MM.1S (cell line): ENCODE measurements around the gene EDARADD.
"Not testable (repeated sequence)": the region's sequence is repeated elsewhere in the genome, so short reads cannot be mapped to it uniquely, and the experiment has no call there.

Source experiments
- DNase-seq: peaks from one replicate; pipeline ENCODE4 v3.0.0-alpha.2; 2015
- H2AFZ ChIP-seq: fragments of 300-600 bp; sonication (generic); 2 replicates; pipeline ENCODE4 v1.6.0; 2016; ENCODE audit warnings: antibody characterized with exemption, low read length
- H3F3A ChIP-seq: fragments of 300-600 bp; sonication (generic); 2 replicates; pipeline ENCODE4 v1.6.1; 2016; ENCODE audit warnings: mild to moderate bottlenecking, antibody characterized with exemption, low read length, moderate library complexity, mixed read lengths; ENCODE audit not compliant: insufficient read depth
- H3K27ac ChIP-seq: fragments of 300-600 bp; sonication (generic); 2 replicates; pipeline ENCODE4 v1.5.1; 2016; ENCODE audit warnings: mild to moderate bottlenecking, low read length
- H3K27me3 ChIP-seq: fragments of 300-600 bp; sonication (generic); replicated peaks from 2 replicates; pipeline ENCODE4 v1.6.0; 2016; ENCODE audit warnings: low read length; ENCODE audit not compliant: insufficient read depth
- H3K36me3 ChIP-seq: fragments of 300-600 bp; sonication (generic); replicated peaks from 2 replicates; pipeline ENCODE4 v1.6.1; 2016; ENCODE audit warnings: mild to moderate bottlenecking, low read length, mixed read lengths; ENCODE audit not compliant: insufficient read depth
- H3K4me1 ChIP-seq: fragments of 300-600 bp; sonication (generic); 2 replicates; pipeline ENCODE4 v1.6.1; 2016; ENCODE audit warnings: low read length, mixed read lengths
- H3K4me2 ChIP-seq: fragments of 300-600 bp; sonication (generic); 2 replicates; pipeline ENCODE4 v1.6.0; 2016; ENCODE audit warnings: low read depth, low read length
- H3K4me3 ChIP-seq: fragments of 300-600 bp; sonication (generic); 2 replicates; pipeline ENCODE4 v1.5.1; 2016; ENCODE audit warnings: low read length, mixed read lengths
- H3K79me2 ChIP-seq: fragments of 300-600 bp; sonication (generic); 2 replicates; pipeline ENCODE4 v1.6.1; 2016; ENCODE audit warnings: mixed run types, low read length, mixed read lengths
- H3K9ac ChIP-seq: fragments of 300-600 bp; sonication (generic); 2 replicates; pipeline ENCODE4 v1.6.1; 2016; ENCODE audit warnings: low read length, mixed read lengths
- H3K9me2 ChIP-seq: fragments of 300-600 bp; sonication (generic); replicated peaks from 2 replicates; pipeline ENCODE4 v1.6.1; 2016; ENCODE audit warnings: mild to moderate bottlenecking, low read length, mixed read lengths; ENCODE audit not compliant: insufficient read depth
- H3K9me3 ChIP-seq: fragments of 300-600 bp; sonication (generic); replicated peaks from 2 replicates; pipeline ENCODE4 v1.6.1; 2016; ENCODE audit warnings: mild to moderate bottlenecking, low read length, mixed read lengths; ENCODE audit not compliant: insufficient read depth
- H4K20me1 ChIP-seq: fragments of 300-600 bp; sonication (generic); 2 replicates; pipeline ENCODE4 v1.6.1; 2016; ENCODE audit warnings: mild to moderate bottlenecking, low read length, moderate library complexity, mixed read lengths; ENCODE audit not compliant: insufficient read depth
- CTCF ChIP-seq: fragments of 300-600 bp; sonication (generic); IDR thresholded peaks from 2 replicates; pipeline ENCODE4 v1.5.1; 2016; ENCODE audit warnings: antibody characterized with exemption, low read length, mixed read lengths
- EZH2 ChIP-seq: fragments of 300-600 bp; sonication (generic); optimal IDR thresholded peaks from 2 replicates; pipeline ENCODE3; 2017; ENCODE audit warnings: low read depth, mild to moderate bottlenecking, antibody characterized with exemption, low read length, mixed read lengths
- EZH2phosphoT487 ChIP-seq: fragments of 300-600 bp; sonication (generic); IDR thresholded peaks from 2 replicates; pipeline ENCODE4 v1.6.1; 2018; ENCODE audit warnings: antibody characterized with exemption, low read length

The EDARADD gene

GRCh38 chr1:236457775-236458174, 63.7 kb downstream of the EDARADD start:
- Histone ChIP-seq H3K4me2 (no peak overlapping the region), H3K36me3 (no peaks in the 10 kb centered on the region), H3K9me2 (no peaks in the 10 kb centered on the region), H2AFZ (no peak overlapping the region), H4K20me1 (no peaks in the 10 kb centered on the region), H3K4me1 (no peaks in the 10 kb centered on the region), H3K27me3 (0 out of 2 replicates have a peak, but pooled peaks cover 8% of the 10 kb centered on the region), H3K79me2 (no peaks in the 10 kb centered on the region), H3K27ac (no peak overlapping the region), H3K9me3 (no peaks in the 10 kb centered on the region), H3K4me3 (no peak overlapping the region), H3F3A (no peaks in the 10 kb centered on the region), H3K9ac (no peak overlapping the region)
- no peak for DNase-seq
- TF ChIP-seq EZH2 (no peak), EZH2phosphoT487 (no peak), CTCF (no peak)

- no peak overlapping the region for H3K27ac ChIP-seq
- no peaks in the 10 kb centered on the region for H3K9me3 ChIP-seq
- TF ChIP-seq EZH2 = no peak
- TF ChIP-seq CTCF = no peak
- no peak for TF ChIP-seq EZH2phosphoT487
- no peaks in the 10 kb centered on the region for H4K20me1 ChIP-seq
- no peak overlapping the region for H3K4me3 ChIP-seq
- no peaks in the 10 kb centered on the region for H3K4me1 ChIP-seq
- H3K9ac ChIP-seq = no peak overlapping the region
- 0 out of 2 replicates have a peak, but pooled peaks cover 9% of the 10 kb centered on the region for H3K27me3 ChIP-seq
- H3K4me2 ChIP-seq = no peak overlapping the region
- no peaks in the 10 kb centered on the region for H3F3A ChIP-seq
- no peak overlapping the region for H2AFZ ChIP-seq
- DNase-seq = no peak
- no peaks in the 10 kb centered on the region for H3K36me3 ChIP-seq
- H3K79me2 ChIP-seq = no peaks in the 10 kb centered on the region
- H3K9me2 ChIP-seq = no peaks in the 10 kb centered on the region
Measured at GRCh38 chr1:236458996-236459395, 64.9 kb downstream of the EDARADD start.

DNA sequence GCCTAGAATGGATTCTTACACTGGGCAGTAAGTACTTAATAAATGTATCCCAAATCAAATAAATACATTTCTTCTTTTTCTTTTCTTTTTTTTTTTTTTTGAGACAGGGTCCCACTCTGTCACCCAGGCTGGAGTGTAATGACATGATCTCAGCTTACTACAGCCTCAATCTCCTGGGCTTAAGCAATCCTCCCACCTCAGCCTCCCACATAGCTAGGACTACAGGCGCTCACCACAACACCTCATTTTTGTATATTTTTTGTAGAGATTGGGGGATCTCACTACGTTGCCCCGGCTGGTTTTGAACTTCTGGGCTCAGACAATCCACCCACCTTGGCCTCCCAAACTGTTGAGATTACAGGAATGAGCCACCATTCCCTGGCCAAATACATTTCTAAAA, 66.0 kb downstream of the EDARADD start:
- no peak overlapping the region for H2AFZ ChIP-seq
- 0 out of 2 replicates have a peak, but pooled peaks cover under 1% of the 10 kb centered on the region for H3K4me1 ChIP-seq
- no peak for TF ChIP-seq EZH2phosphoT487
- no peak for TF ChIP-seq CTCF
- no peak for TF ChIP-seq EZH2
- no peak overlapping the region for H3K4me3 ChIP-seq
- H3K36me3 ChIP-seq = no peaks in the 10 kb centered on the region
- DNase-seq = no peak
- H3K9me3 ChIP-seq = no peaks in the 10 kb centered on the region
- H3F3A ChIP-seq = no peaks in the 10 kb centered on the region
- no peak overlapping the region for H3K9ac ChIP-seq
- no peaks in the 10 kb centered on the region for H3K79me2 ChIP-seq
- H3K4me2 ChIP-seq = no peak overlapping the region
- no peaks in the 10 kb centered on the region for H4K20me1 ChIP-seq
- 0 out of 2 replicates have a peak, but pooled peaks cover 9% of the 10 kb centered on the region for H3K27me3 ChIP-seq
- H3K27ac ChIP-seq = no peak overlapping the region
- no peaks in the 10 kb centered on the region for H3K9me2 ChIP-seq

GRCh38 chr1:236464197-236464596, 70.1 kb downstream of the EDARADD start:
- H3K27me3 ChIP-seq = peaks cover 20% of the 10 kb centered on the region; the same call in 1 of the 2 replicates
- H3K9me2 ChIP-seq, H3K4me3 ChIP-seq, H3F3A ChIP-seq, H2AFZ ChIP-seq, H3K9me3 ChIP-seq, H4K20me1 ChIP-seq, H3K79me2 ChIP-seq, H3K4me1 ChIP-seq, H3K4me2 ChIP-seq, DNase-seq, H3K27ac ChIP-seq, H3K36me3 ChIP-seq, H3K9ac ChIP-seq: not testable (repeated sequence)
